ENCODE data around the gene LAMA1.
A peak's percentile ranks its signal among the peaks of the same experiment; 100 is the strongest.
"Not testable (repeated sequence)": the region's sequence is repeated elsewhere in the genome, so short reads cannot be mapped to it uniquely, and the experiment has no call there.

Gene LAMA1, protein sequence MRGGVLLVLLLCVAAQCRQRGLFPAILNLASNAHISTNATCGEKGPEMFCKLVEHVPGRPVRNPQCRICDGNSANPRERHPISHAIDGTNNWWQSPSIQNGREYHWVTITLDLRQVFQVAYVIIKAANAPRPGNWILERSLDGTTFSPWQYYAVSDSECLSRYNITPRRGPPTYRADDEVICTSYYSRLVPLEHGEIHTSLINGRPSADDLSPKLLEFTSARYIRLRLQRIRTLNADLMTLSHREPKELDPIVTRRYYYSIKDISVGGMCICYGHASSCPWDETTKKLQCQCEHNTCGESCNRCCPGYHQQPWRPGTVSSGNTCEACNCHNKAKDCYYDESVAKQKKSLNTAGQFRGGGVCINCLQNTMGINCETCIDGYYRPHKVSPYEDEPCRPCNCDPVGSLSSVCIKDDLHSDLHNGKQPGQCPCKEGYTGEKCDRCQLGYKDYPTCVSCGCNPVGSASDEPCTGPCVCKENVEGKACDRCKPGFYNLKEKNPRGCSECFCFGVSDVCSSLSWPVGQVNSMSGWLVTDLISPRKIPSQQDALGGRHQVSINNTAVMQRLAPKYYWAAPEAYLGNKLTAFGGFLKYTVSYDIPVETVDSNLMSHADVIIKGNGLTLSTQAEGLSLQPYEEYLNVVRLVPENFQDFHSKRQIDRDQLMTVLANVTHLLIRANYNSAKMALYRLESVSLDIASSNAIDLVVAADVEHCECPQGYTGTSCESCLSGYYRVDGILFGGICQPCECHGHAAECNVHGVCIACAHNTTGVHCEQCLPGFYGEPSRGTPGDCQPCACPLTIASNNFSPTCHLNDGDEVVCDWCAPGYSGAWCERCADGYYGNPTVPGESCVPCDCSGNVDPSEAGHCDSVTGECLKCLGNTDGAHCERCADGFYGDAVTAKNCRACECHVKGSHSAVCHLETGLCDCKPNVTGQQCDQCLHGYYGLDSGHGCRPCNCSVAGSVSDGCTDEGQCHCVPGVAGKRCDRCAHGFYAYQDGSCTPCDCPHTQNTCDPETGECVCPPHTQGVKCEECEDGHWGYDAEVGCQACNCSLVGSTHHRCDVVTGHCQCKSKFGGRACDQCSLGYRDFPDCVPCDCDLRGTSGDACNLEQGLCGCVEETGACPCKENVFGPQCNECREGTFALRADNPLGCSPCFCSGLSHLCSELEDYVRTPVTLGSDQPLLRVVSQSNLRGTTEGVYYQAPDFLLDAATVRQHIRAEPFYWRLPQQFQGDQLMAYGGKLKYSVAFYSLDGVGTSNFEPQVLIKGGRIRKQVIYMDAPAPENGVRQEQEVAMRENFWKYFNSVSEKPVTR (N-terminal part only)

DNA sequence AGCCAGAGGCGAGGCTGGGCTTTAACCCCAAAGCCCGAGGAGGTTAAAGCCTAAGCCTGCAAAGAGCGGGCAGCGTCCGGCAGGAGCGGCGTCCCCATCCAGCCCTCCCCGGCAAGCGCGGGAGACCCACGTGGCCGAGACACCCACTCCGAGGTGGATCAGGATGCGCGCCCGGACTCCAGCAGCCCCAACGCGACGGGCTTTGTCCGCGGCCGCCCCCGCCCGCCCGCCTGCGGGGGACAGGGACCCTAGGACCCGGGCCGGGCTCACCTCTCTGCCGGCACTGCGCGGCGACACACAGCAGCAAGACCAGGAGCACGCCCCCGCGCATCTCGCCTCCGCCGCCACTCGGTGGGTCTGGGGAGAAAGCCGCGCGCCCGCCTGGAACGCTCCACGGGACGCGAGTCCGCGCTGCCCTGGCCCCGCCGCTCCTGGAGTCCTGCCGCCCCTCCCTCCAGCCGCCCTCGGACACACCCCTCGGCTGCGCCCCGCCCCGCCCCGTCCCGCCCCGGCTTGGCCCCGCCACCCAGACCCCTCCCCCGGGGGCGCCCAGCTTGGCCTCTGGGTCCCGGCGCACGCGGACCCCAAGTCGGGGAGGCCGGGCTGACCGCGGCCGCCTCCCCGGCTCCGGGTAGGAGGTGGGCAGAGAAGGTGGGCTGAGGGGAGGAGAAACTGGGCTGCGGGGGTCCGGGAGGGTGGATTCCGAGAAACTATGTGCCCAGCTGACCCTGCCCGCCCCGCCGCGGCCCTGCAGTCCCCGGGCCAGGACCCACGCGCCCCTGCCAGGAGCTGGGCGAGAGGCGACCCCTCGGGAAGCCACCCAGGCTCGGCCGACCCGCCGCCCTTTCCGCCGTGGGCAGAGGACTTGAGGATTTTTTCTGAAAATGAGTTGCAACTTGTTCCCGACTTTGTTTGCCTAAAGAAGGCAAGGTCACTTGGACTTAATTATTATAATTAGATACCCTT is at the start of gene LAMA1:
Gene LAMA1, minus strand, starts transcription at position 408 of the 966 bp plus-strand sequence. Its CDS starts 77 bp downstream, at position 331.
- peaks cover 34% of the 10 kb centered on the region for H3K27me3 Mint-ChIP-seq
- peak within 1 kb of the TSS; percentile 26 for H3K4me3 Mint-ChIP-seq
- H3K27ac Mint-ChIP-seq, result no peak within 1 kb of the TSS
- H3K36me3 Mint-ChIP-seq, result no peaks in the 10 kb centered on the region
- H3K4me1 Mint-ChIP-seq, result peaks cover 12% of the 10 kb centered on the region
- H3K9me3 Mint-ChIP-seq, result no peaks in the 10 kb centered on the region

DNA sequence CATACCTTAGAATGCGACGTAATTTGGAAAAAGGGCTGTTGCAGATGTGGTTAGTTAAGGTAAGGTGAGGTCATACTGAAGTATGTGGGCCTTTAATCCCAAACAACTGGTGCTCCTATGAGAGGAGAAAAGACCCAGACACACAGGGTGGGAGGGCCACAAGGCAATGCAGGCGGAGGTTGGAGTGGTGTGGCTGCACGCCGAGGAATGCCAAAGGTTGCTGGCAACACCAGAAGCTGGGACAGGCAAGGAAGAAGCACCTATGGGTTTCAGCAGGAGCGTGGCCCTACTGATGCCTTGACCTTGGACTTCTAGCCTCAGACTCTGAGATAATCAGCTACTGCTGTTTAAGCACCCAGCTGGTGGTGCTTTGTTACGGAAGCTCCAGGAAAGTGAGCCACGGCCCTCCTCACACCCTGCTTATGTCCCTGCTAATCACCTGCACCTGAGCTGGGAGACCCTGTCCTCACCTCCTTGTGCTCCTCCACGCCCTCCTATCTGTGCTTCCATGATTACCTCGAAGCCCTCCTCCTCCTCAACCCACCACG is 48.3 kb upstream of the LAMA1 start:
- Mint-ChIP-seq H3K9me3 (no peaks in the 10 kb centered on the region), H3K27me3 (no peaks in the 10 kb centered on the region), H3K27ac (no peak overlapping the region), H3K4me1 (no peaks in the 10 kb centered on the region), H3K36me3 (no peaks in the 10 kb centered on the region), H3K4me3 (no peak overlapping the region)

DNA sequence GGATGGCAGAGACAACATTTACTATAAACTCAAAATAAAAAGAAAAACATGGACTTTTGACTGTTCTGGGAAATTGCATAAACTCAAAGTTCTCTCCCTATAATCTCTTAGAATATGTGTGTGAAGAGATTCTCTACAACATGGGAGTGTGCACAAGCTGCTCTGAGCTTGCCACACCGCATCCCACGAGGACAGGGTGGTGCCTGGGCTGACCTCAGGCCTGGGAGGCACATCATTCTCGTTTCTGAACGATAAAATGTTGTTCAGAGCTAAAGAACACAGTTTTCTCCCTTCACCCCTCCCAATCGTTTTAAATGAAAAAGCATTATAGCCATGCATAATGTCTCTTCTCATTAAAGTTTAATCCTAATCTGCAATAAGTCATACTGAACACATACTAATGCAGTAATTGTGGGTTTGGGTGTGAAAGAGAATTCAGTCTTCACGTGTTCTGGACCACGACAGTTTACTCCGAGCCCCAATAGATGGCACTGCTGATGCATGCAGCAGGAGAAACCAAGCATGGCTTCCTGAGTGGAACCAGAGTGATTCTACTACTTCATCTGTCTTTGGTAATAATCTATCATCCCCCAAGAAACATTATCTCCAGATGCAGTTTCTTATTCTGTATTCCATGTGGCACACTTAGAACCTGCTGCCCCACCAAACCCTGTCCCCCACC is 46.9 kb upstream of the LAMA1 start:
- Mint-ChIP-seq H3K4me3 (no peak overlapping the region), H3K27me3 (no peaks in the 10 kb centered on the region), H3K36me3 (no peaks in the 10 kb centered on the region), H3K27ac (no peak overlapping the region), H3K4me1 (no peaks in the 10 kb centered on the region), H3K9me3 (no peaks in the 10 kb centered on the region)

DNA sequence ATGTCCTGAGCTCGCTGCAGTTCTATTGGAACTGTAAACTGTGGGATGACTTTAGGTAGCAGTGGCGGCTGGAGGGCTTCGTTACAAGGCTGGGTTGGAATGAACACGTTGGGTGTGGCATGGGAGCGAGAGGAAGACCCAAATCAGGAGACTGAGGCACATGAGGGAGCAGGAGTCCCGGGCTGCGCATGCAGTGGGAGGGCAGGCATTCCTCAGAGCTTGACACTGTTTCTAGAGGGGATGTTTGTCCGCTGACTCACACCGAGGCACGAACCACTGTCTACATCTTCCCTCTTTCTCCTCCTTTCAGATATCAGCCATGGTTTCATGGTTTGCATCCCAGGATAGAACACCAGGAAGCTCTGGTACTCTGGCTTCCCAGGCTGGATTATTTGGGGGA is 40.6 kb upstream of the LAMA1 start:
- Mint-ChIP-seq H3K27ac (no peak overlapping the region), H3K27me3 (no peaks in the 10 kb centered on the region), H3K4me3 (no peak overlapping the region), H3K9me3 (no peaks in the 10 kb centered on the region), H3K4me1 (no peaks in the 10 kb centered on the region), H3K36me3 (no peaks in the 10 kb centered on the region)

DNA sequence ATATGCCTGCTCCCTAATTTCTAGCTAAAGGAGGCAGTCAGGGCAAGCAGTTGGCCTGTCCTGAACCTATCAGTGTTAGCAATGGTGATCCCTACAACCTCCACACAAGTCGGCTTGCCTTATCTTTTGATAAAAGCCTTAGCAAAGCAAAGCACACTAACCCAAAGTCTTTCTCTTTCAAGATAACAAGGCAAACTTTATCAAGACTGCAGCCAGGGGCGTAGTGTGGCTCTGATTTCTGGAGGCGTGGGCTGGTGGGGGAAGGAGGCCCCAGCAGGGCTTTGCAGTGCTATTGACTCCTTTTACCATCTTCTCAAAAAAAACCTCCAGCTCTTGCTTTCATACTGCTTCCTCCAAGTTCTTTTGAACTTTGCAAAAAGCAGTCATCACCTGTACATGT is 40.2 kb upstream of the LAMA1 start:
- Mint-ChIP-seq H3K27ac (no peak overlapping the region), H3K9me3 (no peaks in the 10 kb centered on the region), H3K27me3 (no peaks in the 10 kb centered on the region), H3K4me3 (no peak overlapping the region), H3K36me3 (no peaks in the 10 kb centered on the region), H3K4me1 (no peaks in the 10 kb centered on the region)

DNA sequence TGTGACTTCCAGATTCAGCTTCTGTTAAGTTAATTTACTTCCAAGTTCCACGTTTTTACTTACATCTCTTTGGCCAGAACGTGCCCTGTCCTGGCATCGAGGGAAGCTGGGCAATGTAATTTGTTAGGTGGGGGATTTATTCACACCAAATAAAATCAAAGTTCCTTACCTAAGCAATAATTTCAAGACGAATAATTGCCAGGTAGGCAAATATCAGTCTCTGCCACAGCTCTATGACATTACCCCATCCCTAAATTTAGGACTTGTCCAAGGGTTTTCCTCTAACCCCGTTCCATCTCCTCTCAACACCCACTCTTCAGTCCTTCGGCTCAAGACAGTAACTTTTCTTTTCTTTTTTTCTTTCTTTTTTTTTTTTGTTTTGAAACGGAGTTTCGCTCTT is 38.3 kb upstream of the LAMA1 start:
- H3K27me3 Mint-ChIP-seq, result no peaks in the 10 kb centered on the region
- H3K4me3 Mint-ChIP-seq, result no peak overlapping the region
- H3K36me3 Mint-ChIP-seq, result no peaks in the 10 kb centered on the region
- H3K9me3 Mint-ChIP-seq, result no peaks in the 10 kb centered on the region
- H3K4me1 Mint-ChIP-seq, result no peaks in the 10 kb centered on the region
- no peak overlapping the region for H3K27ac Mint-ChIP-seq

DNA sequence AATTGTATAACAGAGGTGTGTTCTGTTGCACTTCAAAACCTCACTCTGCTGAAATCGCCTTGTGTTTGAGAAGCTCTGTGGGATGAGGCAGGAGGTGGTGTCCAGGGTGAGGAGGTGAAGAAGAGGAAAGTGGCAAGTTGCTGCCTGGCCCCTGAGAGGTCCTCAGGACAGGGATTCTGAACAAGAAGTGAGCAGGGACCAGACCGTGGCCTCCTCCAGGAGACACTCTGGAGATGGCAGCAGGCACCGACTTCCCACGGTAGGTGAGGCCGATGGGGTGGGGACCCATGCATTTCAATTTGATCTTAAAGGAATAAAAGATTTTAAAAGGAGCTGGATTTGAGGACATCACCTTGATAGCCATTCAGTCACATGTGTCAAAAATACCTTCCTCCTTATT is 37.5 kb upstream of the LAMA1 start:
- H3K4me1 Mint-ChIP-seq, result no peaks in the 10 kb centered on the region
- H3K9me3 Mint-ChIP-seq, result no peaks in the 10 kb centered on the region
- no peak overlapping the region for H3K4me3 Mint-ChIP-seq
- no peaks in the 10 kb centered on the region for H3K27me3 Mint-ChIP-seq
- H3K27ac Mint-ChIP-seq, result no peak overlapping the region
- H3K36me3 Mint-ChIP-seq, result no peaks in the 10 kb centered on the region

DNA sequence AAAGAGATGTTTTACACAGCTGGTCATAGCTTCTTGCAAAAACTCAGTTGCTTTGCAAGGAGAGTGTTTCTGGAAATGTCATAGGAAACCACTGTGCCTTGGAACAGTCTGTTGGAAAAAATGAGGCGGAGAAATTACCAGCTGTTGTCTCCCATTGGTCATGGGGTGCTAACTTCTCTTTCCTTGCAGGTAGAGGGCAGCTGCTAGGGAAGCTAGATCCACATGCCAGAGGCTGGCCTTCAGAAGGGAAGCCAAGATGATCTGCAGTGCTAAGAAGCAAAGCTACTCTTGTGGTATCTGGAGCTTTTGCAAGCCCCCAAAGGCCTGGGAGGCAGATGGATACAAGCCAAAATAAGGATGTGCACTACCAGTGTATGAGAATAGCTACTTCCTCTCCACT is 34.8 kb upstream of the LAMA1 start:
- no peak overlapping the region for H3K4me3 Mint-ChIP-seq
- no peaks in the 10 kb centered on the region for H3K9me3 Mint-ChIP-seq
- H3K36me3 Mint-ChIP-seq, result no peaks in the 10 kb centered on the region
- no peaks in the 10 kb centered on the region for H3K4me1 Mint-ChIP-seq
- no peak overlapping the region for H3K27ac Mint-ChIP-seq
- no peaks in the 10 kb centered on the region for H3K27me3 Mint-ChIP-seq

DNA sequence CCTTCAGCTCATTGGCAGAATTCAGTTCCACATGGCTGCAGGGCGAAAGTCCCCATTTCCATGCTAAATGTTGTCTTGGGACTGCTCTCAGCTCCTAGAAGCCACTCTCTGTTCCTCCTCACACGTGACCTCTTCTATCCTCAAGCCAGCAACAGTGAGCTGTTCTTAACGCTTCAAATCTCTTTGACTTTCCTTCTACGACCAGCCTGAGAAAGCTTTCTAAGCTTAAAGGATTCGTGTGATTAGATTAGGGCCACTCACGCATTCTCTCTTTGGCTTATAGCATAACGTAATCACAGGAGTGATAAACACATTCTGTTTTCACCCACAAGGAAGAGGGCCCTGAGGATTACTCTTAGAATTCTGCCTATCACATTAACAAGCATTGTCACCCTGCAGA is 29.8 kb upstream of the LAMA1 start:
- peaks cover 10% of the 10 kb centered on the region for H3K9me3 Mint-ChIP-seq
- H3K4me3 Mint-ChIP-seq, result no peak overlapping the region
- H3K27ac Mint-ChIP-seq, result no peak overlapping the region
- H3K4me1 Mint-ChIP-seq, result no peaks in the 10 kb centered on the region
- no peaks in the 10 kb centered on the region for H3K36me3 Mint-ChIP-seq
- peaks cover 1% of the 10 kb centered on the region for H3K27me3 Mint-ChIP-seq

DNA sequence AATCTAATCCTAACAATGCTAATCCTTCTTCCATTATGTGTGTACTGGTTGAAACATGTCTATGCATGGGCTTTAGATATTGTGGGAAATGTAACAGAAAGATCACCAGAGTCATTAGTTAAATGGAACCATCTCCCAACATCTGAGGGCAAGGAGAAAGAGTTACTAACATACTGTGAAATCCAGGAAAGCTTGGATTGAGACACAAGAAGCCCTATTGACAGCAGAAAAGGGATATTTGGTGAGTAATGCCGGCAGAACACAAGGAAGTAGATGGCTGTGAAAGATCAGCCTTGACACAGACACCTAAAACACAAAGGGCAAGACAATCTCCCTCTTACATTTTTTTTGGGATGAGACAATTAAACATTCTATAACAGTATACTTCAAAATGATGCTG is 28.5 kb upstream of the LAMA1 start:
- peaks cover 1% of the 10 kb centered on the region for H3K27me3 Mint-ChIP-seq
- H3K9me3 Mint-ChIP-seq, result peaks cover 10% of the 10 kb centered on the region
- no peak overlapping the region for H3K4me3 Mint-ChIP-seq
- no peaks in the 10 kb centered on the region for H3K36me3 Mint-ChIP-seq
- no peaks in the 10 kb centered on the region for H3K4me1 Mint-ChIP-seq
- H3K27ac Mint-ChIP-seq, result no peak overlapping the region

DNA sequence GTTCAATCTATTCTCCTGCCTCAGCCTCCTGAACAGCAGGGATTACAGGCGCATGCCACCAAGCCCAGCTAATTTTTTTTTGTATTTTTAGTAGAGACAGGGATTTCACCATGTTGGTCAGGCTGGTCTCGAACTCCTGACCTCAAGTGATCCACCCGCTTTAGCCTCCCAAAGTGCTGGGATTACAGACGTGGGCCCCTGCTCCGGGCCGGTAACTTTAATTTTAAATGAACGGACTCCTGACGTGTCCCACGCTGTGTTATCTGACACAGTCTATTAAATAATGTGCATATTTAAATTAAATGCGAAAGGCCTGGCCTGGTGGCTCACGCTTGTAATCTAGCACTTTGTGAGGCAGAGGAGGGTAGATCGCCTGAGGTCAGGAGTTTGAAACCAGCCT is 27.3 kb upstream of the LAMA1 start:
- not testable (repeated sequence) for H3K27ac Mint-ChIP-seq, H3K27me3 Mint-ChIP-seq, H3K4me1 Mint-ChIP-seq, H3K4me3 Mint-ChIP-seq, H3K36me3 Mint-ChIP-seq
- H3K9me3 Mint-ChIP-seq, result peaks cover 10% of the 10 kb centered on the region

DNA sequence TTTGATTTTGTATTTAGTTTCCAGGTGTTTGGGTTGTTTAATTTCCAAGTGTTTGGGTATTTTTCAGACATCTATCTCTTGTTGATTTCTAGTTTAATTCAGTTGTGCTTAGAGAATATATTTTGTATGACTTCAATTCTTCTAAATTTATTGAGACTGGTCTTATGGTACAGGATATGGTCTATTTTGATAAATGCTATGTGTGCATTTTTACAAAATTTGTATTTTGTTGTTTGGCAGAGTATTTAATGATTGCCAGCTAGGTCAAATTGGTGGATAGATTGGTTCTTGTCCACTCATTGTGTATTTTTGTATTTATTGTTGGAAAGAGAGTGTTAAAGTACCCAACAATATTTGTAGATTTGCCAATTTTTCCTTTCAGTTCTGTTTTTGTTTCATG is 23.7 kb upstream of the LAMA1 start:
- Mint-ChIP-seq H3K27ac (no peak overlapping the region), H3K4me3 (no peak overlapping the region), H3K27me3 (peaks cover 1% of the 10 kb centered on the region)

DNA sequence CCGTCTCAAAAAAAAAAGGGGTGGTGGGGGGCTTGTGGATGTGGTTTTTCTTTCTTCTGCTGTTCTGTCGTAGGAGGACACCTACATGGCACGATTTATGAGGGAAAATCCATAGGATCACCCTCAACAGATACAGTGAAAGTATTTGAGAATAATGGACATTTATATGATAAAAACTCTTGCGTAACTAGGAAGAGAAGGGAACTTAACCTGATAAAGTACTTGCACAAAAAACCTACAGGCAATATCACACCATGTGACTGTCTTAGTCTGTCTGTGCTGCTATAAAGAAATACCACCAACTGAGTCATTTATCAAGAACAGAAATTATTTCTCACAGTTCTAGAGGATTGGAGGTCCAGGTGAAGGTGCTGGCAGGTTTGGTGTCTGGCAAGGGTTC is 21.8 kb upstream of the LAMA1 start:
- H3K4me3 Mint-ChIP-seq, result no peak overlapping the region
- no peak overlapping the region for H3K27ac Mint-ChIP-seq
- no peaks in the 10 kb centered on the region for H3K36me3 Mint-ChIP-seq
- H3K4me1 Mint-ChIP-seq, result no peaks in the 10 kb centered on the region
- peaks cover 10% of the 10 kb centered on the region for H3K9me3 Mint-ChIP-seq
- H3K27me3 Mint-ChIP-seq, result peaks cover 1% of the 10 kb centered on the region

More for the DNA sequence above, 23.7 kb upstream of the LAMA1 start:
- Mint-ChIP-seq H3K4me1 (no peaks in the 10 kb centered on the region), H3K9me3 (peaks cover 10% of the 10 kb centered on the region), H3K36me3 (no peaks in the 10 kb centered on the region)

DNA sequence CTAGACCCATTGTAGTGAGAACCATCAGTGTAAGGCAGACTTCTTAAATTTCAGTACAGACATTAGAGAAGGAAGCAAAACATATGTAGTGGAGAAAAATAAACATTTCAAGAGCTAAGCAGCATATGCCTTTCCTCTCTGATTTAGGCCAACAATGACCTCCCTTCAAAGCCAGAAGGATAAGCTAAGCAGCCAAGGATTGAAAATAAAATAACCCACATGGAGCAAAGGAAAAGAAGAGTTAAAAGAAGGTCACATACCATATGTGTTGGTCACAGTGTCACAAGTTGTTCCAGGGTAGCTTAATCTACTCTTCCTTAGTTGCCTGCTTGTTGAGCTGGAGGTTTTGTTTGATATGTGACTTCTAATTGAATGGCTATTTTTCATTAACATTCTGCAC is 15.6 kb upstream of the LAMA1 start:
- Mint-ChIP-seq H3K4me1 (no peaks in the 10 kb centered on the region), H3K27ac (no peak overlapping the region), H3K4me3 (no peak overlapping the region), H3K36me3 (peaks cover 2% of the 10 kb centered on the region), H3K27me3 (no peaks in the 10 kb centered on the region), H3K9me3 (peaks cover 3% of the 10 kb centered on the region)

Data from activated naive CD4-positive, alpha-beta T cell treated with anti-CD3 and anti-CD28 coated beads, Interleukin-2, amount 50 U/mL, for 24 hours (primary cell).